Iris pigment epithelial cell (primary cell): ENCODE data around the gene SPEF1.

Experiments used
- DNase-seq: peaks from one replicate; pipeline ENCODE4 v3.0.0-alpha.2; 2011; ENCODE audit warnings: low read depth

The SPEF1 gene

DNA sequence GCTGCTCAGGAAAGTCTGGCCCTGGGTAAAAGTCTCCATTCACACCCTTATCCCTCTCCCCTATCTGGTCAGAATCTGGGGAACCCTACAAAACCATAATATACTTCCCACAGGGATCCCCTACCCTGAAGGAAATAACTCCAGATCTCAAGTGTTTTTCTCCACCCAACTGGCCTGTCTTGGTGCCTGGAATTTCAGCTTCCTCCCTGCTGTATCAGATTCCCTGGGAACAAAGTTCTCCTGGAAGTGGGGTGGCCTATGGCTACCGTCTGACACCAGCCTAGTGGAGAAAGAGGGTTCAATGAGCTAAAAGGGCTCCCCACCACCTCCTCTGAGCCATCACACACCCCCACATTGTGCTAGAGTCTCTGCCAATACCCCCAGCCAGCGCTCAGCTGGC lies 33.8 kb downstream of the SPEF1 start:
- no peak for DNase-seq

DNA sequence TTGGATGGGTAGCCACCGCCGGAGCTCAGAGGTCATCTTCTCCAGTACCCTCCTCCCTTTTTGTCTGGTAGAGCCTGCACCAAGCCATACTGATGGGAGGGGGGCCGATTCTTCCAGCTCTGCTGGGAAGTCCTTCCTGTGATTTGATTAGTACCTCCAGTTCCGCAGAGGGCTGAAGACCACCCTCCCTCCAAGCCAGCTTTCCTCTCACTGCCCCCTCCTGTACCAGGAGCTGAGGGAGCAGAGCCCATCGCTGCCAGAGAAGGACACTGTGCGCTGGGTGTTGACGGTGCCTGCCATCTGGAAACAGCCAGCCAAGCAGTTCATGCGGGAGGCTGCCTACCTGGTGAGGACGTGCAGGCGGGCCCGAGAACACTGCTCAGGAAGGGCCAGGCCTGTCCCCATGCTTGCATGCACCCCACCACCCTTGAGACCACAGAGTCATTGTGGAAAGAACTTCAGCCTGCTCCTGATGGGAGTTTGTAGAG lies 35.5 kb downstream of the SPEF1 start:
- no peak for DNase-seq

DNA sequence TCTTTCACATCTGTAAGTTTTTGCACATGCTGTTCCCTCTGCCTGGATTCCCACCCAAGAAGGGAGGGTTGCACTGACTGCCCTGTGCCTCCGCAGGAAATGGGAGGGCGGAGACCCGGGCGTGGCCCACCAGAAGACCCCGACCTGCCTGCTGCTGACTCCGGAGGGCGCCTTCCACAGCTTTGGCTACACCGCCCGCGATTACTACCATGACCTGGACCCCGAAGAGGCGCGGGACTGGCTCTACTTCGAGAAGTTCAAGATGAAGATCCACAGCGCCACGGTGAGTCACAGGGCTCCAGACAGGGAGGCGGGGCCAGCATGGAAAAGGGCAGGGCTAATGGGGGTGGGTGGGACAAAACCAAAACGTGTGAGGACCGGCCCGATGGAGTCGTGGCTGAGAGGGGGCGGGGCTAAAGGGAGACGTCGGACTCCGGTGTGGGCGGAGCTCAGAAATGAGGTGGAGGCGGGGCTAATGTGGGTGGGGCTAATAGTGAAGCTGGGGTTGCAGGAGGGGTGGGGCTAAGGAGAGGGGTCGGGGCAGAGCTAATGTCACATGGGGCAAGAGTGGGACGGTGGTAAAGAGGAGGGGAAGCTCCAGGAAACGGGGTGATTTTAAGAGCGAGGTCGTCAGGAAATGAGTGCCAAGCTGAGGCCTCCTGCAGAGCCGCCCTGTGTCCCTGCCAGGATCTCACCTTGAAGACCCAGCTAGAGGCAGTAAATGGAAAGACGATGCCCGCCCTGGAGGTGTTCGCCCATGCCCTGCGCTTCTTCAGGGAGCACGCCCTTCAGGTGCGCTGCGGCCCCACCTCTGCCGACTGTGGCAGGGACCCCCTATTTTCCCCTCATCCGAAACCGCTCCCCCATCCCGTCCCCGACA lies 36.2 kb downstream of the SPEF1 start:
- peak; percentile 58 for DNase-seq

DNA sequence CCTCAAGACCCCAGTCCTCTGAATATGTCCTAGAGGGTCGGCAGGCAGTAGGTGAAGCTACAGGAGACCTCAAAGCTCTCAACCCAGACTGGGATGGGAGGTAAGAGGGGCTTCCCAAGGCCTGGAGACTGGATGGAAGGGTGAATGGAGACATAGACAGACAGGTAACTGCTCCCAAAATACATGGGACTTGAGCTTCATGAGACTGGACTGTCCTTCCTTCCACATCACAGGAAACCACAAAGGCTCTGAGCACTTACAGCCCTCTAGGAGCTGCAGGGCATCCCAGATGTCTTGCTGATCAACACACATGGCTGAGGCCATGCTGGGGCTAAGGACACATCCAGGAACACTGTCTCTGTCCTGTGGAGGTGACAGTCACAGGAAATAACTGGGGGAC lies 37.2 kb downstream of the SPEF1 start:
- DNase-seq: no peak

DNA sequence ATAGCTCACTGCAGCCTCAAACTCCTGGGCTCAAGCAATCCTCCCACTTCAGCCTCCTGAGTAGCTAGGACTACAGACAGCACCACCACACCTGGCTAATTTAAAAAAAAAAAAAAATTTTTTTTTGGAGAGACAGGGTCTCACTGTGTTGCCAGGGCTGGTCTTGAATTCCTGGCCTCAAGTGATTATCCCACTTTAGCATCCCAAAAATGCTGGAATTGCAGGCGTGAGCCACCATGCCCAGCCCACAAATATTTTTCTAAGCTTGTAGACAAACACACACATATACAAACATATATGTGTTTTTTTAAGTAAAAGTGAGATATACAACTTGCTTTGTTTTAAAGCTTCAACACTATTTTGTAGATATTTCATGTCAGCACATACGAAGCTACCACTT lies 38.0 kb downstream of the SPEF1 start:
- DNase-seq: no peak

DNA sequence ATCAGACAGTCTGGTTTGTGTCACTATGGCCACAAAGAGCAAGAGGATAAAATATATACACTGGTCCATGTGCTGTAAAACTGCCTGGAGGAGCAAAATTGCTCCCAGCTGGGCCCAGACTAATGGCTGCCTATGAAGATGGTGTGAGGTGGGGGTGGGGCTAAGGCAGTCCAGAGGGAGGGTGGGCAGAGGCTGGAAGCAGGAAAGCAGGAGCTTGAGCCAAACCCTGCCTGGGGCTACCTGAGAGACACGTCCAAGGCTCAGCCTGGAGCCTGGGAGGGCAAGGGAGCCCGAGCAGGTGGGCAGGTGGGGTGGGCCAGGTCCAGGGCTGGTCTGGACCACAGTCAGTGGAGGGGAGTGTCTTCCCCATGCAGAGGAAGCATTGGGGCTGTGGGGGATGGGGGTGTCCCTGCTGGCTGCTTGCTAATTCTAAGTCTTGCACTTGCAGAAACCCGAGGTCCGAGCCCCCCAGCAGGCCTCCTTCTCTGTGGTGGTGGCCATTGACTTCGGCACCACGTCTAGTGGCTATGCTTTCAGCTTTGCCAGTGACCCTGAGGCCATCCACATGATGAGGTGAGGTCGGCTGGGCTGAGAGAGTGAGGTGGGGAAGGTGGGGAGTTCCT lies 39.3 kb downstream of the SPEF1 start:
- DNase-seq: no peak

DNA sequence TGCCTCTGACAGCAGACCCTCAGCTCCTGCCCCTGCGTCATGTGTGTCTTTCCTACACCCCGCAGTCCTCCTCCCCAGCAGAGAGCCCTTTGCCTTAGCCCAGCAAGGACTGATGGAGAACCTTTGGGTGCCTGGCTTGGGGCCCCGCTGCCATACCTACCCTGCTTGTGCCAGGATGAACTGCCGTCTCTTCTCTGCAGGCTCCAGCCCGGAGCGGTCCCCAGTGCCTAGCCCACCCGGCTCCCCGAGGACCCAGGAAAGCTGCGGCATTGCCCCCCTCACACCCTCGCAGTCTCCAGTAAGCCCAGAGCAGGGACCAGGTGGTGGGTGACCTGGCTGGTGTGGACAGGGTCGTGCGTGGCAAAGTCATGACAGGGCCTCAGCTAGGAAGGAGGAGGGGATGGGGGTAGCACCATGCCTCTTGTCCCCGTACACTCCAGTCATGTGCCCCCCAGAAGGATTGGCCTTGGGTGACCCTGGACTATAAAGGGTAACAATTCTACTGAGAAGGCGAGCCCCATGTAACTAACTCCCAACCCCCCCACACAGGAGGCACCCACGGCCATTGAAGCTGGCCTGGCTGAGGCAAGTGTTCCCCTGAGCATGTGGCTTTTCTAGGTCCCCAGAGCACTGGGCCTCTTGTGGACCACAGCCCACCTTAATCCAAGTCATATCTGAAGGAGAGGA lies 40.5 kb downstream of the SPEF1 start:
- no peak for DNase-seq

DNA sequence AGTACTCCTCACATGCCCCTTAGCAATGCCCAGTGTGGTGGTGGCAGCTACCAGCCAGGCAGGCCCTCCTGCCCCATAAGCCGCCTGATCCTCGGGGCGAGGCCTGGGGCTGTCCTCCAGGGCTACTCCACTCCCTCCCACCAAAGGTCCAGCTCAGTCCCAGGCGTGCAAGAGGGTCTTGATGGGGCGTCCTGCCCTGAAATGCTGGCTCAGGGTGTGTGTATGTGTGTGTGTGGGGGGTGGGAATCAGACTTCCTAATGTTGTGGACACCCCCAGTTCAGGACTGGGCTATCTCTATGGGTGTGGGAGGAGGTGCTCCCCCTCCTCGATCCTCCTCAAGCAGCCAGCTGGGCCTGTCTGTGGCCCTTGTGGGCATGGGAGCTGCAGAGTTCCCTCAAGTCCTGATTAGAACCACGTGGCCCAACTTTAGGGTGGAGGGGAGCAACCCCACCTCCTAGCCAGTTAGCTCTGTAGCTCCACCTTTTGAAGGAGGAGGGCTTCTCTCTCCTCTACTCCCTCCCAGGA lies 41.3 kb downstream of the SPEF1 start:
- no peak for DNase-seq

DNA sequence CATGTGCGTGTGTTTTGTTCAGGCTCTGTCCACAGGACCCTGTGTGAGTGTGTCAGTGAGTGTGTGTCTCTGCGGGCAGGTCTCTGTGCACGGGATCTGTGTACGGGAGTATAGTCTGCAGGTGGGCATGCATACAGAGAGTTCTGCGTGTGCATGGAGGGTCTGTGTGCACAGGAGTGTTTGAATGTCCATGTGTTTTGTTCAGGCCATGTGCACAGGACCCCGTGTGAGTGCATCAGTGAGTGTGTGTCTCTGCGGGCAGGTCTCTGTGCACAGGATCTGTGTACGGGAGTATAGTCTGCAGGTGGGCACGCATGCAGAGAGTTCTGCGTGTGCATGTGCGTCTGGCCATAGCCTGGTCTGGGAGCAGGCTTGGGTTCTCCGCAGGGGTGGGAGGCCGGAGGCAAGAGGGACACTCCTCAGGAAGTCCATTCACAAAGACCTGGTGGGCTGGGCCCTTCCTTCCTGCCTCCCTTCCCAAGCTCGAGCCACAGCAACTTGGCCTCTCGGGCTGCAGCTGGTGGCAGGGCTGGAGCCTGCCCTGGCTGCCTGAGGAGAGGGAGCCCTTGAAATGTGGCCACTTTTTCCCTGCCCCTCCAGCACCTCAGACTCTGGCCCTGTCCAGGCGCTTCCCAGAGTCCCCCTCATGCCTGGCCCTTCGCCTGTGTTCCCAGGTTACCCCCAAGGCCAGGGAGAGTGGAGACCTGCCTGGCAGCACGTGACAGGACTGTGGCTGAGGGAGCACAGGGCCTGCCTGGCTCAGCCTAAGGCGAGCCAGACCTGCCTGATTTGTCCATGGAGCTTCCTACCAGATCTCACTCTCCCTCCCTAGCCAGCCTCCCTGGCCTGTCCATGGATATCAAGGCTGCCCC lies 42.0 kb downstream of the SPEF1 start:
- DNase-seq: no peak

DNA sequence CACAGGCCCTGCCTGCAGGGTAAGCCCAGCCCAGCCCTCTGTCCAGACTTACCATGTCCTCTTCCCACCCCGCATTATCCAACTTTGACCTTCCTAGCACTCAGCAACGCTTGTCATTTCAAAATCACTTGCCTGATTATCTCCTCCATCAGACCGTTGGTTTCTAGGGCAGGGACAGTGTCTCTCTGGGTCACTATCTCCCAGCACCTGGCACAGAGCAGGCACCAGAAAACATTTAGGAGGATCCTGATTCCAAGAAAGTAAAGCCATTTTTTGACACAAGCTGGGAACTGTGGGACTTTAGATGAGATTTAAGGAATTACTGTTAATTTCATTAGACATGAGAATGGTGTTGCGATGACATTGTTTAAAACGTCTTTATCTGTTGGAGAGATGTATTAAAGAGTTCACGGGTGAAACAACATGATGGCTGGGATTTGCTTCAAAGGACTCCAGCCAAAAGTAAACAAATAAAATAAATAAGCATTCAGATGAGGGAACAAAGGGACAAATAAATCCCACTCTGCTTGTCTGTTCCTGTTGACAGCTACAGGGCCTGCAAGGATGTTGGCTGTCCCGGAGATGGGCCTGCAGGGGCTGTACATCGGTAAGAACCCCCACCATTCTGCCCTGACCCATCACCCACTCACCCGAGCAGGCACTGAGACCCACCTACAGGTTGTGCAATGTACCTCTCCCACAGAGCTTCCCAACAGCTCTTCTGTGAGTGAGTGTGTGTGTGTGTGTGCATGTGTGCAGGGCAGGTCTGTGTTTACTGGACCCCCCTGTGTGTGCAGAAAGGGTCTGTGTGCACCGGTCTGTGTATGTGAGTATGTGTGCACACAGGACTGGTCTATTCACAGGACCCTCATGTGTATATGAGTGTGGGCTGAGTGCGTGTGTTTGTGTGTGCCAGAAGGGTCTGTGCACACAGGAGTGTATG lies 42.9 kb downstream of the SPEF1 start:
- DNase-seq: peak; percentile 16

DNA sequence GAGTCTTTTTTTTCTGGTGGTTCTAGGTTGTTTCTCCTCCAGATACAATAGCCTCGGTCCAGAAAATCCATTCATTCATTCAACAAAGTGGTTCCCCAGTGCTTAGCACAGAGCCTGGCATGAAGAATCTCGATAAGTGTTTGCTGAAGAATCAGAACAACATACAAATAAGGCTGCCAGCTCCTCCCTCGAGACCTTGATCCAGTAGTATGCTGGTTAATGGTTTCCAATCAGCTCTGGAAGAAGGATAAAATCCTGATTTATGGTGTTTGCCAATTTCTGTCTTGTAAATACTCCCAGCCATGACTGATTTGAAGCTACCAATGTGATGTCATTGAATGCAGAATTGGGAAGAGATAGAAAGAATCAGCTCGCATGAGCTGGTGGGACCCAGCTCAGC lies 45.5 kb downstream of the SPEF1 start:
- DNase-seq: no peak

DNA sequence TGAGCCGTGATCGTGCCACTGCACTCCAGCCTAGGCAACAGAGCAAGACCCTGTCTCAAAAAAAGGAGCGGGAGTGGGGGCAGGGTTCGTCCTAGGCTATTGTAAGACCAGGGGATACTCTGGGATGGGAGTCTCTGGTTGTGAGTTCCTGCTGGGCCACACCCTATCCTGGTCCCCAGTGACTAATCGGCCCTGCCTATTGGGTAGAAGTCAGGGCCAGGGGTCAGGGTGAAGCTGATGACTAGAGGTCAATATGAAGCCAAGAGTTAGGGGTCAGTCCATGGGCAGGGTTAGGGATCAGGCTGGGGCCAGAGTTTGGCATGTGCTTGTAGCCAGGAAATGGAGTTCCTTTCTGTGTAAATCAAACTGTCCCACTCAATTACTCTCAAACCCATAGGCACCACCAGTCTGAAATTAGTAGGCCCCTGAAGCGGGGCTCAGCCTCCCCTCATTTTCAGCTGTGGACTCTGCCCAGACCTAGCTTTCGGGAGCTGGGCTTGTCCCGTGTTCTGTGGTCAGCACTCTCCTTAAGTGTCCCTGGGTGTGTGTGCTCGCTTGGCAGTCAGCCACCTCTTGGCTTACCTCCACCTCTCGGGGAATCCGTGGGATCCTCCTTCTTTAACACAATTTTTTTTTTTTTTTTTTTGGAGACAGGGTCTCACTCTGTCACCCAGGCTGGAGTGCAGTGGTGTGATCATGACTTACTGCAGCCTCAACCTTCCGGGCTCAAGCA lies 47.0 kb downstream of the SPEF1 start:
- DNase-seq: no peak

DNA sequence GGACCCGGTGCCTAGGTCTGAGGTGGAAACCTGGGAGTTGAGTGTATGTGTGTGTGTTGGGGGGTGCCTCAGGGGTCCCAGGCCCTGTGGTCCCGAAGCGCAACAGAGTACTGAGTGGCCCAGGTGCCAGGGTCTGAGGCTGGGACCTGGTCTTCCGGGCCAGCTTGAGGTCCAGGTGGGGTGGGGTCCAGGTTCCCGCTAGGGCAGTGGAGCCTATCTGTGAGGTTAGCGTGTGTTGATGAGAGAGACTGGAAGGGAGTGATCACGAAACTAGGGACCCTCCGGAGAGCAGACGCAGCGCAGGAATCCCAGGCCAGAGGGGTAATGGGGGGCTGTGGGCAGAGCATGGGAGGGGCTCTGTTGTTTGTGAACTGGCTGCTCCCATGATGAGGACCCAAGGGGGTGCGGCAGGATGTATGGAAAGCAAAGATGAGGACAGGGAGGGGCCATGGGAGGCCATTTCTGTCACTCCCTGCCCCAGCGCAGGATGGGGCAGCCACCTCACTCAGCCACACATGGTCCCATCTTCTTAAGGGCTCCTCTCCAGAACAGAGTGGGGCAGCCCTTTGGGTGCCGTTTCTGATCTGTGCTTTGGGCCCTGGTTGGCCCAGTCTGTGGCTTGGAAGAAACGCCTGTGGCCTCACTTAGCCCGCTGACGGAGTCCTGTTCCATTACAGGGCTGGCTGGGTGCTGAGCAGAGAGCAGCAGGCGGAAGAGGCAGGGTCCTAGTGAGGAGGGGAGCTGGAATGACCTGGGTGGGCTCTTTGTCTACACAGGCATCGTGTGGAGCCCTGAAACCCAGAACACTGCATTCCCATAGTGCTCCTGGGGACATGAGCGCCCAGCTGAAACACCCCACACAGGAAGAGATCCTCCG lies 47.9 kb downstream of the SPEF1 start:
- no peak for DNase-seq

DNA sequence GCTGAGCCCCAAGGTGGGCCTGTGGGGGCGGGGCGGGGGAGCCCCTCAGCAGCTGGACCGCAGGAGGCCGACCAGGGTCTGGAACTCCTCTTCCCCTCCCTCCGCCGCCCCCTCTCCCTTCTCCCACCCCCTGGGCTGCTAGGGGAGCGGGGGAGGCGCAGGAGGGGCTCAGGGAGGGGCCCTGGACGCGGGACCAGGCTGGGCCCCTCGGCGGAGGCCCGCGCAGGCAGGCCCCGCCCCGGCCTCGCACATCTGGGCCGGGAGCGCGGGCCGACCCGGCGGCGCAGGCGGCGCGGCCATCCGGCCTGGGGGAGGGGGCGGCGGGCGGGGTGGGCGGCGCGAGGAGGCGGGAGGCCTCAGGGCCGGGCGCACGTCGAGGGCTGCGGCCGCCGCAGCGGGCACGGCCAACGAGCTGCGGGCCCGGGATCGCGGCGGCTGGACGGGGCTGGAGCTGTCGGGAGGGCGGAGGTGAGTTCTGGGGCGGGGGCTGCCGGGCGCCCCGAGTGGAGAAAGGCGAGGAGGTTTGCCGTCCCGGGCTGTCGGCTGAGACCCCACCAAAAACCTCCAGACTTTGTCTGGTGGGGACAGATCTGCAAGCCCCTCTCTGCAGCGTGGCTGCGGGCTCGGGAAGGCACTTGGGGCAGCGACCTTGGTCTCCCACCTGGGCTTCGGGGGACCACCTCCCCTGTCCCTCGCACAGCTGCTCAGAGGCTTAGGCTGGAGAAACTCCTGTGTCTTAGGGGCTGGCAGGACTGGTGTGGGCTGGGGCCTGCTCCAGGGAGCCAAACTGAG lies 48.7 kb downstream of the SPEF1 start, which contains the start of gene HSPA12B:
Gene HSPA12B (plus strand): TSS at position 359 of the 792 bp plus-strand sequence. CDS start 5,990 bp downstream, outside the sequence.
- DNase-seq: no peak

DNA sequence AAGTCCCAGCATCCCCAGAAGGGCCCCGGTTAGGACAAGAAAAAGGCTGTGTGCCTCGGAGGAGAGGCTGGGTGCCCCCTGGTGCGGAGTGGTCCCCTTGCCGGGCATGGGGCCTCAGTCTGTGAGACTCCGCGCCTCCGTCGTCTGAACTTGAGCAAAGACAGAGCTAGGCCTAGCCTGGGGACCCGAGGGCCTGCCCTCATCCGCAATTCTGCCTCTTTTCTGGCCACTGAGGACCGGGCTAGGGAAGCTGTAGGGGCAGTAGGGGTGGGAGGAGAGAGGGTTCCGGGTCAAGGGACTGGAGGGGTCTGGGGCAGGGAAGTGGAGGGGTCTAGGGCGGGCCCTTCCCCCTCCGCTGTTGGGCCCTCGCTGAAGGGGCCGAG lies 49.3 kb downstream of the SPEF1 start:
- DNase-seq: no peak

DNA sequence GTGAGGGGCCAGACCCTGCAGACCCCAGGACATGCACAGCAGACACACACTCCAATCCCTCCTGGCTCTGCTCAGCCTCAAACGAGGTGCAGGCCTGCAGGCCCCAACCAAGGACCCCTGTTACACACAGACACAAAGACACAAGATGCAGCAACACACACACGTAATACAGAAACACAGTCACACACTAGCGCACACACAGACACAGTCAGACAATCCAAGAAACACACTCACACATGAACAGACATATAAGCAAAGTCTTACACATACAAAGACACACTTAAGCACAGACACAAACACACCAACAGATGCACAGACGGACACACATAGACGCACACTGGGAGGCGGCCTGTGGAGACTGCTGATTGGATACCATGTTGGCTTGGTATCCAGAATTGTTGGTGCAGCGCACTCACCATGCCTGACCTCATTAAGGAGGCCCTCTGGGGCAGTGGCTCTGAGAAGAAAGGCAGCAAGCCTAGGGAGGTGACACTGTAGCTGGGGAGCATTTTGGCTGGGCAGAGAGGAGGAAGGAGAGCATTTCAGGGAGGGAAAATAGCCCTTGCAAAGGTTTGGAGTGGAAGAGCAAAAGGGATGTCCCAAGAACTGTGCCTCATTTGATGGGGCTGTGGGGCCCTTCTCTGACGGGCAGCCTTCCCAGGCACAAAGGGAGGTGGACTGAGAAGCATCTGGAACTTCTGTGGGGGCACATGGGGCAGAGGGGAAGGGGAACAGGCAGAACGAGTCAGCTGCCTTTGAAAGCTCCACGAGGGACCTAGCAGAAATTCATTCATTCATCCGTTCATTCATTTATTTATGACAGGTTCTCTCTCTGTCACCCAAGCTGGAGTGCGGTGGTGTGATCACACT lies 50.2 kb downstream of the SPEF1 start:
- DNase-seq: no peak
